Amygdala (tissue), 56 donors: ENCODE data around the gene SND1.
A peak's percentile ranks its signal among the peaks of the same experiment; 100 is the strongest.
"Not testable (repeated sequence)": the region's sequence is repeated elsewhere in the genome, so short reads cannot be mapped to it uniquely, and the experiment has no call there.

Experiments
- DNase-seq, 56 donors: peaks; one replicate each; lab custom pipeline; 2025; lab: John Stamatoyannopoulos, UW

The SND1 gene

GRCh38 chr7:127819975-127820731 lies 168.2 kb downstream of the SND1 start:
- DNase-seq = no peak

- DNase-seq = no peak
Measured at GRCh38 chr7:127820732-127821085, 168.7 kb downstream of the SND1 start.

DNA sequence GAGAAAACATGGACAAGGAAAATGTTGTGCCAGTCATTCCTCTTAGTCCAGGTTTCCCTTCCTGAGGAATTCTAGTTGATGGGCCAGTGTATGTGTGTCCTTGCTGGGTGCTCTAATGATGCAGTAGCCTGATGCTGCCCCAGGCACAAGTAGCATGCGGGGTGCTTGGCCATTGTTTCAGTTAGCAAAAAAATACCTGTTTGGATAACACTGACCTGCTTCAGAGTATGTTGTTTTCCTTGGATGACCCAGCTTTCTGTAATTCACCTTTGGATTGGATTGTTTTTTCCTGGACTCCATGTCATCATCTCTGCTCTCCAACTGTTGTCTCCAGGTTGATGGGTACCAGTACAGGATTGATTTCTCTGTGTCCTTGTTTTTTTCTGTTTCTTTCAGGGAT lies 169.2 kb downstream of the SND1 start:
- DNase-seq = no peak

- DNase-seq = no peak
Measured at GRCh38 chr7:127822822-127823508, 171.0 kb downstream of the SND1 start.

DNA sequence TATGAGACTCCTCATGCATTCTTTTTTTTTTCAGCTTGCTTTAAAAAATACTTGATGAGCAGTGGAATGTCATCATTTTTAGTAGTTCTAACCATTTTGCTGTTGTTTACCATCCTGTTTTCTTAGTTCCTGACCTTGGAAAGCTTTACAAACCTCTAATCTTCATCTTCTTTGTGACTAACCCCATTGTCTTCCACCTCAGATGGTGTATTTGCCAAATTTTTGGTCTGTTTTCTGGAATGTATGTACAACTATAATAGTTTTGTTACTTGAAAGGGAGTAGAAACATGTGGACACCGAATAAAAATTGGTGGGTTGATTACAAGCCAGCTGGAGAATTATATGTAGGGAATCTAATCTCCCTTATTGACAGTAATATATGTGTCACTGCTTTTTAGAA lies 172.7 kb downstream of the SND1 start:
- DNase-seq = no peak

GRCh38 chr7:127828843-127829500 lies 177.0 kb downstream of the SND1 start:
- no peak for DNase-seq

- DNase-seq = no peak
Measured at GRCh38 chr7:127831318-127832219, 179.6 kb downstream of the SND1 start.

GRCh38 chr7:127832592-127832991 lies 180.6 kb downstream of the SND1 start:
- DNase-seq = no peak

GRCh38 chr7:127833641-127834040 lies 181.6 kb downstream of the SND1 start:
- DNase-seq = no peak

DNA sequence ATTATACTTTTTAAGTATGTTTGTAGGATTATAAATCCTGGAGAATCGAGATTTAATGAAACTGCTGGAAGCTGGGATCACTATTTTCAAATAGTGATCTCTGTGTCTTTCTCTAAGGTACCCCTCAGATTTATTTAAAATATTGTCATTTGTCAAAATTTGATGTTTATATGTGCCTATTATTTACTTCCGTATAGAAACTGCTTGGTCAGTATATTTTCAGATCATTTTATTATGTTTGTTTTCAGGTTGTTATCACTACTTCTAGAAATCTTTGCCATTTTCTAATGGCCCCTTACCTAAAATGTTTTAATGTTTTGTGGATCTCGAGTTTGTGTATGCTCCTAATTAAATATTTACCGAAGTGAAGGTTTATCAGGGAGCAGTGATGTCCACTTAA lies 183.7 kb downstream of the SND1 start:
- no peak for DNase-seq

DNA sequence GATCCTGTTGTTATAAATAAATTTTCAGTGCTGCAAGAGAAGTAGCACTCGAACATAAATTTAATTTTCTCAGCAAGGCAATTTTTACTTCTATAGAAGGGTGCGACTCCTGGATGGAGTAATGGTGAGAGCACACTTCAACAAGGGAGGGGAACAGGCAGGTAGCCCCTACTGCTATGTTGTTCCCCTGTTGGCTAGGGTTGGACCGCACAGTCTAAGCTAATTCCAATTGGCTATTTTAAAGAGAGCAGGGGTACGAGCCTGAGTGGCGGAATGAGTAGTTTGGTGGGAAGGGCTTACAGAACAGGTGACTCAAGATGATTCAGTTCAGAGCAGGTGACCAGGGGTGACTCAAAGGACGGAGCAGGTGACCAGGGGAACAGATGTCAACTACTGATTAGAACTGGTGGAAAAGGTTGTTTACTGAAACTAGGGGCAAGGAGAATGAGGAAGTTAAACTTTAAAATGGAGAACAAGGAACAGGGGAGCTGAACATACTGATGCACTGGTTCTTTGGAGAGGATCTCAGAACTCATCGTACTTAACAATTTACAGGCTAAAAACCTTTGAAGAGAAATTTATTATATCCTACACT lies 185.9 kb downstream of the SND1 start:
- not testable (repeated sequence) for DNase-seq

DNA sequence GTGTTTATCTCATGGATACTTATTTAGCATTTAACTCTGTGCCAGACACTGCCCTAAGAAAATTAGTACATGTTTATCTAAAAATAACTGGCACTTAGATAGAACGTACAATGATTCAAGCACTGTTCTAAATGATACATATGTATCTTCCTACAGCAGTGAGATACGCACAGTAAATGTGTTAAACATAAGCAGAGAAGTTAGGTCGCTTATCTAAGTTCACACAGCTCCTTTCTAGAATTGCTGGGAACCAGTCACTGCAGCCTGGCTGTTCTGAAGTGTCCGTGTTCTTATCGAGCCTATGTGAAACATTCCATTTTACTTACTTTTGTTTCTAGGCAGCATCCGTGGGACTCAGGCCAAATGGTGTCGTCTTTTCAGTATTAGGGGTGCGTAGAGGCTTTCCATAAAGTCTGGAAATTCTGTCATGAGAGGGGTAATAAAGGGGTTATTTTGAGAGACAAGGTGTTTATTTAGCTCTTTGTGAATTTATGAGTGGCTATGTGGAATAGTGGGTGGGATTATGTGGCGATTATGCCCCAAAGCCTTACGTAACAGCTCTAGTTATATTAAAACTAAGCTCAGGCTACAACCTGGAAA lies 186.9 kb downstream of the SND1 start:
- peak in 1 of 56 donors; percentile 16 for DNase-seq

DNA sequence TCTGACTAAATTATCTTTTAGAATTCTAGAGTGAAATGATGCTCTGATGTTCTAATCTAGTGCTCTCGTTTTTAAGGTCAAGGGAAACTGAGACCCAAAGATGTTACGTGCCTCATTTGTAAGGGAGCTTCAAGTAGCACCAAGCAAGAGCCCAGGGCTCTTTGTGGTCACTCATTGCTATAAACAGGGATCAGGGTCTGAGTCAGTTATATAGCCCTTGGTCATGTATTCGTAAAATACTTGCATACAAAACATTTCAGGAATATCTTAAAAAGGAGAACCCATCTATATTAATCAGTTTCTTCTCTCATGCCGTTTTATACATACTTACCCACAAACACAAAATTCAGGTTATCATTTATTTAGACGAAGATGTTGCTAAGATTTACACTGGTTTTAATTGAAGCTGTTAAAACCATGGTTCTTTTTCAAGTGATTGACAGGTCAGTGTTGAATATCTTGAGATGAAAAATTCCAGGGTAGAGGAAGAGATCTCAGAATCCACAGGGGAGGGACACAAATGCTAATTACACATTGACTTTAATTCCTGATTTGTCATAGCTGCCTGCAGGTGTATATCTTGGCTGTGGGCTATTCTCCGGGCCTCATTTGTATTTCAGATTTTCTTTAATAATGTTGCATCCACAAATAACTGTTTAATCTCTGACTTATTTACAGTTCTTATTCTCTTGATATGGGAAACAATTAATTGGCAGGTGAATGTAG lies 188.4 kb downstream of the SND1 start:
- no peak for DNase-seq

GRCh38 chr7:127844165-127844564 lies 192.2 kb downstream of the SND1 start:
- DNase-seq = no peak

- DNase-seq = peak in 2 of 56 donors; percentile 1 to 5
Measured at GRCh38 chr7:127844707-127845331, 192.8 kb downstream of the SND1 start.

- DNase-seq = peak in 2 of 56 donors; percentile 2 to 31
Measured at GRCh38 chr7:127845522-127846214, 193.7 kb downstream of the SND1 start.

DNA sequence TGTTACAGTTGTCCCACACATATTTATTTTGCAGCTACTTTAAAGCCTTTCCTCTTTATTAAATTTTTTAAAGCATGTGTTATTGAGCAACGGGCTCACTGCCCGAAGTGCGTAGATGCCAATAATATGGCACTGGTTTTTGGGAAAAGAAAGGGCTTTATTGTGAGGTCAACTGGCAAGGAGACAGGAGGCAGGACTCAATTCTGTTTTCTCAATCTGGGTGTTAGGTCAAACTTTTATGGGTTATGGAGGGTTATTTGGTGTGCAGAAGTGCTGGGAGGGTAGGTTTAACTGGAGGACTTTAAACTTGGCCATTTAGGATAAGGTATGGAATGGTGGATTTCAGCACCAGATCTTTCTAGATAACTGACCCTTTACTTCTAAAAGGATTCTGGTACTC lies 195.6 kb downstream of the SND1 start:
- peak in 5 of 56 donors; percentile 5 to 24 (median 11) for DNase-seq

GRCh38 chr7:127848241-127848640 lies 196.2 kb downstream of the SND1 start:
- no peak for DNase-seq
